ENCODE measurements around the gene RUNDC3A.

Gene RUNDC3A

GRCh38 chr17:44308320-44308818, at the start of gene RUNDC3A:
Gene RUNDC3A (plus strand): TSS chr17:44308601. CDS start chr17:44308833, 232 bp downstream.
- peak; percentile 81 for DNase-seq

- DNase-seq, result no peak
Observed at GRCh38 chr17:44258811-44259351, 49.5 kb upstream of the RUNDC3A start.

GRCh38 chr17:44260296-44260695, 48.1 kb upstream of the RUNDC3A start:
- no peak for DNase-seq

GRCh38 chr17:44262654-44263225, 45.7 kb upstream of the RUNDC3A start:
- DNase-seq, result no peak

GRCh38 chr17:44263345-44263902, 45.0 kb upstream of the RUNDC3A start:
- DNase-seq, result no peak

- no peak for DNase-seq
Observed at GRCh38 chr17:44266402-44267164, 41.8 kb upstream of the RUNDC3A start.

- DNase-seq, result no peak
Observed at GRCh38 chr17:44267165-44267455, 41.3 kb upstream of the RUNDC3A start.

- DNase-seq, result no peak
Observed at GRCh38 chr17:44267818-44268490, 40.4 kb upstream of the RUNDC3A start, which contains the start of gene SLC4A1. Gene SLC4A1 (minus strand): TSS chr17:44268135. CDS start chr17:44262866, 5,269 bp downstream.

GRCh38 chr17:44268709-44269534, 39.5 kb upstream of the RUNDC3A start:
- DNase-seq, result no peak

- DNase-seq, result no peak
Observed at GRCh38 chr17:44269535-44270240, 38.7 kb upstream of the RUNDC3A start.

GRCh38 chr17:44272321-44272951, 36.0 kb upstream of the RUNDC3A start:
- DNase-seq, result no peak

GRCh38 chr17:44272954-44273353, 35.4 kb upstream of the RUNDC3A start:
- no peak for DNase-seq

GRCh38 chr17:44273607-44274006, 34.8 kb upstream of the RUNDC3A start:
- no peak for DNase-seq

- DNase-seq, result no peak
Observed at GRCh38 chr17:44277976-44278375, 30.4 kb upstream of the RUNDC3A start.

- DNase-seq, result no peak
Observed at GRCh38 chr17:44279346-44279665, 29.1 kb upstream of the RUNDC3A start.

- DNase-seq, result no peak
Observed at GRCh38 chr17:44279666-44280391, 28.6 kb upstream of the RUNDC3A start.

GRCh38 chr17:44280392-44280937, 27.9 kb upstream of the RUNDC3A start:
- no peak for DNase-seq

- DNase-seq, result no peak
Observed at GRCh38 chr17:44281570-44281969, 26.8 kb upstream of the RUNDC3A start.

- no peak for DNase-seq
Observed at GRCh38 chr17:44282264-44282663, 26.1 kb upstream of the RUNDC3A start.

- no peak for DNase-seq
Observed at GRCh38 chr17:44283344-44284023, 24.9 kb upstream of the RUNDC3A start.
